Retinal pigment epithelial cell (primary cell): Measurements from ENCODE around the gene CACNA1C.

Source experiments
- DNase-seq: peaks from one replicate; pipeline ENCODE4 v3.0.0-alpha.2; 2010; ENCODE audit warnings: low read depth
- H3K4me3 ChIP-seq: 2 replicates; pipeline ENCODE4 v1.5.1; 2011; ENCODE audit warnings: mild to moderate bottlenecking, low read length, control low read depth, moderate library complexity
- CTCF ChIP-seq: conservative IDR thresholded peaks from 2 replicates; pipeline ENCODE4 v1.5.1; 2011; ENCODE audit warnings: low read depth, low read length, control low read depth, inconsistent platforms

Gene CACNA1C

GRCh38 chr12:2693244-2693860, 640.6 kb downstream of the CACNA1C start:
- no peak for TF ChIP-seq CTCF
- no peak overlapping the region for H3K4me3 ChIP-seq
- no peak for DNase-seq

GRCh38 chr12:2693980-2694610, 641.3 kb downstream of the CACNA1C start:
- no peak for DNase-seq
- TF ChIP-seq CTCF = no peak
- H3K4me3 ChIP-seq = no peak overlapping the region

- DNase-seq = no peak
- no peak for TF ChIP-seq CTCF
- no peak overlapping the region for H3K4me3 ChIP-seq
Measured at GRCh38 chr12:2696136-2696535, 643.3 kb downstream of the CACNA1C start.

GRCh38 chr12:2697057-2697800, 644.4 kb downstream of the CACNA1C start:
- H3K4me3 ChIP-seq = no peak overlapping the region
- TF ChIP-seq CTCF = no peak
- no peak for DNase-seq

- H3K4me3 ChIP-seq = no peak overlapping the region
- TF ChIP-seq CTCF = no peak
- DNase-seq = no peak
Measured at GRCh38 chr12:2698566-2698965, 645.8 kb downstream of the CACNA1C start.

- no peak overlapping the region for H3K4me3 ChIP-seq
Measured at GRCh38 chr12:2710701-2711100, 657.9 kb downstream of the CACNA1C start.

More at GRCh38 chr12:2710701-2711100, 657.9 kb downstream of the CACNA1C start:
- no peak for TF ChIP-seq CTCF
- no peak for DNase-seq
